Right atrium auricular region (tissue), 2 donors: ENCODE measurements around the gene TF. TPM values are rescaled to one million over a fixed set of nuclear protein-coding genes. Genes with fewer than 3 reads are reported as not detected.

Source experiments
- DNase-seq: peaks from one replicate; pipeline ENCODE4 v3.0.0-alpha.2; 2019; ENCODE audit warnings: low spot score
- H3K27ac ChIP-seq, 2 donors: fragments of 200-600 bp; sonication (generic); 1 replicate in 1 of 2; 2 replicates in 1 of 2; pipeline ENCODE4 v1.5.1; 2016 to 2019
- H3K27me3 ChIP-seq, 2 donors: fragments of 200-600 bp; sonication (generic); one replicate each; pipeline versions ENCODE4 v1.5.1 to v1.6.0; 2017 to 2019
- H3K36me3 ChIP-seq: fragments of 200-600 bp; sonication (generic); one replicate; pipeline ENCODE4 v1.5.1; 2016
- H3K4me1 ChIP-seq, 2 donors: fragments of 200-600 bp; sonication (generic); one replicate each; pipeline versions ENCODE4 v1.5.1 to v1.6.0; 2017 to 2019
- H3K4me3 ChIP-seq, 2 donors: fragments of 200-600 bp; sonication (generic); 1 replicate in 1 of 2; 2 replicates in 1 of 2; pipeline ENCODE4 v1.5.1; 2017 to 2019; ENCODE audit warnings: mild to moderate bottlenecking in 1 of 2, moderate library complexity in 1 of 2
- H3K9me3 ChIP-seq, 2 donors: fragments of 200-600 bp; sonication (generic); one replicate each; pipeline ENCODE4 v1.5.1; 2019
- total RNA-seq, 2 donors: library from RNA; depleted of rRNA; stranded (reverse); fragments of >200 nt; gene quantifications; one replicate each; pipeline ENCODE4 v1.1.0, GENCODE V29; 2016
- TF ChIP-seq, protein P1 (sequence below), 2 donors: fragments of 200-600 bp; sonication (generic); IDR thresholded peaks; one replicate each; pipeline ENCODE4 v1.5.1; 2019; ENCODE audit warnings: antibody characterized with exemption in 2 of 2

Gene TF
- total RNA-seq, 2 donors from 2014 or later, result 4.1 TPM; not detected in 1

DNA sequence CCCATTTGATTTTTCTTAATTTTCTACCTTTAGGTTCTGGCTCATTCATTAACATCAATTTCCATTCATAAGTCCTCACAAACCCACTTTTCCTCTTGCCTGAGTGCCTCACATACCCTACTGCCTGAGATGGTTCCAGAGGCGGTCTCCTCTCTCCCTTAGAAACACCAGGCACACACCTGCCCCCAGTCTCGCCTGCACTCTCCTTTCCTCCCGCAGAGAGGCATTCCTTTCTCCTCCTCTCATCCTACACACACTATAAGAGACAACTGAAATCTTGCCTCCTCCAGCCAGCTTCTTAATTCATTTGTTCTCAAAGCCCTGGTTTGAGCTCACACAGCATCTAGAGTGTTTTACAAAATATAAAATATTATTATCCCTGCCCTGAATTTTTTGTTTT lies 27.5 kb downstream of the TF start:
- no peaks in the 10 kb centered on the region for H3K4me1 ChIP-seq

DNA sequence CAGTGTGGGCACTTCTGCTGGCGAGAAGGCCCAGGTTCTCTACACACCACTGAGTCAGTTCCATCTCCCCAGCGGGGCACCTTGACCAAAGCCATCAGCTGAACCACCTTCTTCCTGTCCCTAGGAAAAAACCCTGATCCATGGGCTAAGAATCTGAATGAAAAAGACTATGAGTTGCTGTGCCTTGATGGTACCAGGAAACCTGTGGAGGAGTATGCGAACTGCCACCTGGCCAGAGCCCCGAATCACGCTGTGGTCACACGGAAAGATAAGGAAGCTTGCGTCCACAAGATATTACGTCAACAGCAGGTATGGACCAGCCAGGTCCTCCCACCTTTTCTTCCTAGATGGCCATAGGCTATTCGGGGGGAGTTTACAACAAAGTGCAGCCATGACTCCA lies 29.1 kb downstream of the TF start:
- DNase-seq, result no peak
- H3K36me3 ChIP-seq, result no peaks in the 10 kb centered on the region
- TF ChIP-seq, protein P1, sequence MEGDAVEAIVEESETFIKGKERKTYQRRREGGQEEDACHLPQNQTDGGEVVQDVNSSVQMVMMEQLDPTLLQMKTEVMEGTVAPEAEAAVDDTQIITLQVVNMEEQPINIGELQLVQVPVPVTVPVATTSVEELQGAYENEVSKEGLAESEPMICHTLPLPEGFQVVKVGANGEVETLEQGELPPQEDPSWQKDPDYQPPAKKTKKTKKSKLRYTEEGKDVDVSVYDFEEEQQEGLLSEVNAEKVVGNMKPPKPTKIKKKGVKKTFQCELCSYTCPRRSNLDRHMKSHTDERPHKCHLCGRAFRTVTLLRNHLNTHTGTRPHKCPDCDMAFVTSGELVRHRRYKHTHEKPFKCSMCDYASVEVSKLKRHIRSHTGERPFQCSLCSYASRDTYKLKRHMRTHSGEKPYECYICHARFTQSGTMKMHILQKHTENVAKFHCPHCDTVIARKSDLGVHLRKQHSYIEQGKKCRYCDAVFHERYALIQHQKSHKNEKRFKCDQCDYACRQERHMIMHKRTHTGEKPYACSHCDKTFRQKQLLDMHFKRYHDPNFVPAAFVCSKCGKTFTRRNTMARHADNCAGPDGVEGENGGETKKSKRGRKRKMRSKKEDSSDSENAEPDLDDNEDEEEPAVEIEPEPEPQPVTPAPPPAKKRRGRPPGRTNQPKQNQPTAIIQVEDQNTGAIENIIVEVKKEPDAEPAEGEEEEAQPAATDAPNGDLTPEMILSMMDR (IDR thresholded peaks at IDR 0.05), result no peak
- no peaks in the 10 kb centered on the region for H3K4me1 ChIP-seq
- no peak overlapping the region for H3K27ac ChIP-seq
- H3K4me3 ChIP-seq, result no peak overlapping the region
- no peaks in the 10 kb centered on the region for H3K9me3 ChIP-seq
- no peaks in the 10 kb centered on the region for H3K27me3 ChIP-seq

More for the DNA sequence above, 27.5 kb downstream of the TF start:
- Histone ChIP-seq H3K36me3 (no peaks in the 10 kb centered on the region), H3K27ac (no peak overlapping the region), H3K4me3 (no peak overlapping the region), H3K9me3 (no peaks in the 10 kb centered on the region), H3K27me3 (no peaks in the 10 kb centered on the region)
- DNase-seq, result no peak
- TF ChIP-seq, protein P1 (IDR thresholded peaks at IDR 0.05), result no peak

DNA sequence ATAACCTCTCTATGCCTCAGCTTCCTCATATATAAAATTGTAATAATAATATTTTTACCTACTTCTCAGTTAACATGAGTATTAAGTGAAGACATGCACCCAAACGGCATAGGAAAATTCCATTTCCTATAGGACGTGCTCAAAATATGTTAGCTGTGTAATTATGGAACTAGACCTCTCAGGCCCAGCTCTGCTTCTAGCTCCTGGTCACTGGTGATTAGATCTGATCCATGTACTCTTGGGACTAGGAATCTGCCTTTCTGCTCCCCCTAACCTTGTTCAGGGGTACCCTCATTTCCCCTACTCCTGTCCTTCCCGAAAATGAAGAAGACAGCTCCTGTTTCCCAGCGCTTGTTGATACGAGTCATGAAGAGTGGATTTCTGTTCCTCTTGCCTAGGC lies 29.6 kb downstream of the TF start:
- TF ChIP-seq, protein P1 (IDR thresholded peaks at IDR 0.05), result no peak
- DNase-seq, result no peak
- no peaks in the 10 kb centered on the region for H3K27me3 ChIP-seq
- no peak overlapping the region for H3K27ac ChIP-seq
- no peak overlapping the region for H3K4me3 ChIP-seq
- H3K4me1 ChIP-seq, result no peaks in the 10 kb centered on the region
- no peaks in the 10 kb centered on the region for H3K9me3 ChIP-seq
- H3K36me3 ChIP-seq, result no peaks in the 10 kb centered on the region

DNA sequence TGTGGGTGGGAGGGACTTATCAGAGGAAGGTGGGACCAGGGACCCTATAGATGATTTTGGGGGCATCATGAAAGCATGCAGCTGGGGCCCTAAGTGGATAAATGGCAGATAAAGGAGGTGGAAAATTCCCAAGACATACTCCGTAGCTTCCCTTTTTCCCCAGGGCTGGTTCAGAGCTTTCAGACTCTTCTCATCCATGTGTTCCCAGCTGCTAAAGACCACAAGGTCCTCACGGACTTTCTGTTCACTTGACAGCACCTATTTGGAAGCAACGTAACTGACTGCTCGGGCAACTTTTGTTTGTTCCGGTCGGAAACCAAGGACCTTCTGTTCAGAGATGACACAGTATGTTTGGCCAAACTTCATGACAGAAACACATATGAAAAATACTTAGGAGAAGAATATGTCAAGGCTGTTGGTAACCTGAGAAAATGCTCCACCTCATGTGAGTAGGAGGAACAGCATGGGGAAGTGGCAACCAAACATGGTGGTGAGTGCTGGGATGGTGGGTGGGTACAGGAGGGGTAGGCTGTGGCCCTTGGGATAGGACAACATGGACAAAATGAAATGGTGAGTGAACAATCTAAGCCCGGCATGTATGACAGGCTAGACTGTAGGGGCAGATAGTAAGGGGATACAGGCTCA lies 30.7 kb downstream of the TF start:
- H3K27ac ChIP-seq, result no peak overlapping the region
- H3K27me3 ChIP-seq, result no peaks in the 10 kb centered on the region
- TF ChIP-seq, protein P1 (IDR thresholded peaks at IDR 0.05), result no peak
- no peaks in the 10 kb centered on the region for H3K9me3 ChIP-seq
- H3K4me3 ChIP-seq, result no peak overlapping the region
- no peaks in the 10 kb centered on the region for H3K36me3 ChIP-seq
- DNase-seq, result no peak
- H3K4me1 ChIP-seq, result no peaks in the 10 kb centered on the region

DNA sequence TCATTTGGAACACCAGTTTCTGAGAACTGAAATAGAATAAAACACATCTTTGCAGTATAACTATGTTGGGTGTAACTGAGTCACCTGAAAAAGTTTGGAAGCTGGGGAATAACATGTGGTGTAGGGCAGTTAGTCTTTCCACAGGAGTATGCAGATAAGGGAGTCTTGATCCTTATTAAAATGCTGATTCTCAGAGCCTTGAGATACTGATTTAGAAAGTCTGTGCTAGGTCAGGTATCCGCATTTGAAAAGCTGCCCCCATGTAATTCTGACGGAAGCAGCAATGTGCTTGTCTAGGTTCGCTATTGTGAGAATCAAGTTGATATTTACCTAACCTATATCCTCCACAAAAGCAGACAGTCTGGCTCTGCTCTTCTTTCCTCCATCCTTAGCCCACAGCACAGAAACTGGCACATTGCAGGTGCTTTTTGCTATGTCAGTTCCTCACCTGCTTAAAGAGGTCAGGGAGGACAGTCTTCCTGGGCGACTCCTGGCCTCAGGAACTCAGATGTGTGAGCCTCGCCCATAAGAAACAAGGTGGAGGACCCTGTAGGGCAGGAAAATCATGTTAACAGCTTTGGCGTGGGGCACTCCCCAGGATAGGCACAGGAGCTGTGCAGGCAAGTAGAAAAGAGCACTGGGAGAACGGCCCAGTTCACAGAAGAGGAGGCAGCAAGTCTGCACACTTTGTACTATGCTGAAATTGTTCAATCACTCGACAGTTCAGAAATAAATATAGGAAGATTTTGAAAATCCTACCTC lies 31.8 kb downstream of the TF start:
- Histone ChIP-seq H3K9me3 (no peaks in the 10 kb centered on the region), H3K36me3 (no peaks in the 10 kb centered on the region), H3K4me1 (no peaks in the 10 kb centered on the region), H3K4me3 (no peak overlapping the region), H3K27ac (no peak overlapping the region), H3K27me3 (no peaks in the 10 kb centered on the region)
- TF ChIP-seq, protein P1 (IDR thresholded peaks at IDR 0.05), result no peak
- no peak for DNase-seq
